Neural cell (in vitro differentiated cells): Measurements from ENCODE around the gene GANC. TPM values are rescaled to one million over a fixed set of nuclear protein-coding genes. Genes with fewer than 3 reads are reported as not detected.

Source experiments
- H2AFZ ChIP-seq: fragments of 200-600, 300-800 bp; sonication (generic), shearing (Covaris generic); 2 replicates; pipeline ENCODE4 v1.6.0; 2014; ENCODE audit warnings: low read depth, mild to moderate bottlenecking, antibody characterized with exemption, low read length, moderate library complexity
- H3F3A ChIP-seq: fragments of 200-600 bp; shearing (Covaris generic); 2 replicates; pipeline ENCODE4 v1.6.1; 2016; ENCODE audit warnings: mild to moderate bottlenecking, moderate library complexity, mixed read lengths, antibody characterized with exemption, low read length; ENCODE audit not compliant: insufficient read depth, poor library complexity, severe bottlenecking
- H3K27ac ChIP-seq: fragments of 200-600, 300-800 bp; sonication (generic), shearing (Covaris generic); 2 replicates; pipeline ENCODE4 v1.5.1; 2014; ENCODE audit warnings: mild to moderate bottlenecking, low read length, moderate library complexity
- H3K27me3 ChIP-seq: fragments of 300-800, 200-600 bp; sonication (generic), shearing (Covaris generic); 2 replicates; pipeline ENCODE4 v1.6.0; 2014; ENCODE audit warnings: mild to moderate bottlenecking, low read depth, low read length, moderate library complexity; ENCODE audit not compliant: insufficient read depth
- H3K36me3 ChIP-seq: fragments of 300-800, 200-600 bp; sonication (generic), shearing (Covaris generic); 2 replicates; pipeline ENCODE4 v1.5.1; 2014; ENCODE audit warnings: mild to moderate bottlenecking, antibody characterized with exemption, low read length, moderate library complexity; ENCODE audit not compliant: insufficient read depth
- H3K4me2 ChIP-seq: fragments of 300-800, 200-600 bp; sonication (generic), shearing (Covaris generic); 2 replicates; pipeline ENCODE4 v1.6.0; 2014; ENCODE audit warnings: mild to moderate bottlenecking, low read length
- H3K4me3 ChIP-seq: fragments of 300-800, 200-600 bp; sonication (generic), shearing (Covaris generic); 2 replicates; pipeline ENCODE4 v1.5.1; 2014; ENCODE audit warnings: mild to moderate bottlenecking, low read length, moderate library complexity
- H3K79me2 ChIP-seq: fragments of 200-600 bp; shearing (Covaris generic); replicated peaks from 2 replicates; pipeline ENCODE4 v1.6.0; 2014; ENCODE audit warnings: mild to moderate bottlenecking, low read length, moderate library complexity; ENCODE audit not compliant: insufficient read depth
- H3K9ac ChIP-seq: fragments of 300-800, 200-600 bp; sonication (generic), shearing (Covaris generic); 2 replicates; pipeline ENCODE4 v1.6.1; 2016; ENCODE audit warnings: mild to moderate bottlenecking, low read length, mixed read lengths
- H3K9me2 ChIP-seq: fragments of 200-600 bp; shearing (Covaris generic); 2 replicates; pipeline ENCODE4 v1.6.1; 2016; ENCODE audit warnings: mild to moderate bottlenecking, low read length, mixed read lengths; ENCODE audit not compliant: insufficient read depth
- H3K9me3 ChIP-seq: fragments of 200-600, 300-800 bp; sonication (generic), shearing (Covaris generic); 2 replicates; pipeline ENCODE4 v1.6.1; 2016; ENCODE audit warnings: mild to moderate bottlenecking, mixed run types, low read length, moderate library complexity, mixed read lengths
- H4K20me1 ChIP-seq: fragments of 200-600 bp; shearing (Covaris generic); 2 replicates; pipeline ENCODE4 v1.6.1; 2016; ENCODE audit warnings: mild to moderate bottlenecking, mixed run types; ENCODE audit not compliant: insufficient read depth
- EP300 ChIP-seq: fragments of 450-650 bp; conservative IDR thresholded peaks from 2 replicates; pipeline ENCODE4 v1.6.1; 2014; ENCODE audit warnings: antibody characterized with exemption, mild to moderate bottlenecking, moderate library complexity; ENCODE audit not compliant: poor library complexity, severe bottlenecking
- EZH2 ChIP-seq: fragments of 200-600, 300-800 bp; shearing (Covaris generic), sonication (generic); IDR thresholded peaks from 2 replicates; pipeline ENCODE4 v1.6.1; 2014; ENCODE audit warnings: antibody characterized with exemption, low read length, borderline replicate concordance, mild to moderate bottlenecking; ENCODE audit not compliant: insufficient read depth, poor library complexity, severe bottlenecking
- MXI1 ChIP-seq: fragments of 450-650 bp; conservative IDR thresholded peaks from 2 replicates; pipeline ENCODE4 v1.6.1; 2014; ENCODE audit warnings: antibody characterized with exemption, mild to moderate bottlenecking; ENCODE audit not compliant: poor library complexity, severe bottlenecking
- POLR2AphosphoS5 ChIP-seq: IDR thresholded peaks from 2 replicates; pipeline ENCODE4 v1.6.1; 2012
- RAD21 ChIP-seq: fragments of 450-650 bp; conservative IDR thresholded peaks from 2 replicates; pipeline ENCODE4 v1.6.1; 2014; ENCODE audit warnings: antibody characterized with exemption, mild to moderate bottlenecking, moderate library complexity
- SMC3 ChIP-seq: fragments of 450-650 bp; conservative IDR thresholded peaks from 2 replicates; pipeline ENCODE4 v1.6.1; 2014; ENCODE audit warnings: antibody characterized with exemption, mild to moderate bottlenecking, moderate library complexity; ENCODE audit not compliant: poor library complexity
- TAF1 ChIP-seq: IDR thresholded peaks from 2 replicates; pipeline ENCODE4 v1.6.1; 2012; ENCODE audit warnings: low read depth
- polyA plus RNA-seq: library from polyadenylated mRNA; depleted of rRNA; stranded (reverse); fragments of >200 nt; gene quantifications from 2 replicates; pipeline ENCODE4 v1.2.3, GENCODE V29; 2014
- TF ChIP-seq, protein P1 (sequence below): IDR thresholded peaks from 2 replicates; pipeline ENCODE4 v1.6.1; 2012; ENCODE audit warnings: borderline replicate concordance
- TF ChIP-seq, protein P2 (sequence below): fragments of 450-650 bp; IDR thresholded peaks from 2 replicates; pipeline ENCODE4 v1.5.1; 2014; ENCODE audit warnings: antibody characterized with exemption, mild to moderate bottlenecking, moderate library complexity; ENCODE audit not compliant: poor library complexity, severe bottlenecking

Gene GANC
- polyA plus RNA-seq, 1 donor from 2014 or later, result 6.0 TPM

DNA sequence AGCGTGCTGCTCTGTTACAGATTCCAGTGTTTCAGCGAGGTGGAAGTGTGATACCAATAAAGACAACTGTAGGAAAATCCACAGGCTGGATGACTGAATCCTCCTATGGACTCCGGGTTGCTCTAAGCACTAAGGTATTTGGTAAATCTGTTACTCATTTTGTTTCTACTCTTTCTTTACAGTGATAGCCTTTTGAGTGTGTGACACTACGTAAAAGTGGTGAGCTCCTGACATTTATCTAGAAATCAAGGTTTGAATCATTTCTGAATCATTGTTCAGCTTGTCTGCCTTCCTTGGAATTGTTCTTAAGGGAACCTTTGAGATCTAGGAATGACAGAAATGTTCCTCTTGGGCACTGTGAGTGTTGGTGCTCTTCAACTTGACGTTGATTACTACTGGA lies 75.1 kb downstream of the GANC start:
- H3K36me3 ChIP-seq, result no peaks in the 10 kb centered on the region
- H4K20me1 ChIP-seq, result no peaks in the 10 kb centered on the region
- H3K79me2 ChIP-seq, result no peaks in the 10 kb centered on the region
- H3K27ac ChIP-seq, result no peak overlapping the region
- no peak overlapping the region for H2AFZ ChIP-seq
- H3F3A ChIP-seq, result no peaks in the 10 kb centered on the region
- H3K4me3 ChIP-seq, result no peak overlapping the region
- no peaks in the 10 kb centered on the region for H3K27me3 ChIP-seq
- H3K9me3 ChIP-seq, result no peaks in the 10 kb centered on the region
- H3K9me2 ChIP-seq, result no peaks in the 10 kb centered on the region
- H3K9ac ChIP-seq, result no peak overlapping the region
- no peak overlapping the region for H3K4me2 ChIP-seq
- TF ChIP-seq SMC3 (no peak), EZH2 (no peak), TAF1 (no peak)

DNA sequence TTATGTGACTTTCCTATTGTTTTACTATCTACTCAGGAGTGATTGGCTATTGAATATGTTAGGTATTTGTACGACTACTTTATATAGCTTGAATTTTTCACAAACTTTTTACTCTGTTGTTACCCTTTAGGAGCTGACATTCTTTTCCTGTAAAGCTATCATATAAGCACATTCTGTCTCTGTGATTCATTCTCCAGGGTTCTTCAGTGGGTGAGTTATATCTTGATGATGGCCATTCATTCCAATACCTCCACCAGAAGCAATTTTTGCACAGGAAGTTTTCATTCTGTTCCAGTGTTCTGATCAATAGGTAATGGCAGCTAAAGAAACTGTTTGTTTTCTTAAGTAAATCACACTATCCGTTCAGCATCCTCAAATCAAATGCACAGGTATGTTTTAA lies 76.2 kb downstream of the GANC start:
- H3K9me2 ChIP-seq, result no peaks in the 10 kb centered on the region
- H3K36me3 ChIP-seq, result no peaks in the 10 kb centered on the region

More for the DNA sequence above, 76.2 kb downstream of the GANC start:
- Histone ChIP-seq H3K9me3 (no peaks in the 10 kb centered on the region), H3K4me2 (no peak overlapping the region), H2AFZ (no peak overlapping the region), H3K9ac (no peak overlapping the region), H3K27me3 (no peaks in the 10 kb centered on the region), H4K20me1 (no peaks in the 10 kb centered on the region), H3K27ac (no peak overlapping the region), H3F3A (no peaks in the 10 kb centered on the region), H3K4me3 (no peak overlapping the region), H3K79me2 (no peaks in the 10 kb centered on the region)
- TF ChIP-seq RAD21, result no peak
- no peak for TF ChIP-seq EZH2
- TF ChIP-seq, protein P1, sequence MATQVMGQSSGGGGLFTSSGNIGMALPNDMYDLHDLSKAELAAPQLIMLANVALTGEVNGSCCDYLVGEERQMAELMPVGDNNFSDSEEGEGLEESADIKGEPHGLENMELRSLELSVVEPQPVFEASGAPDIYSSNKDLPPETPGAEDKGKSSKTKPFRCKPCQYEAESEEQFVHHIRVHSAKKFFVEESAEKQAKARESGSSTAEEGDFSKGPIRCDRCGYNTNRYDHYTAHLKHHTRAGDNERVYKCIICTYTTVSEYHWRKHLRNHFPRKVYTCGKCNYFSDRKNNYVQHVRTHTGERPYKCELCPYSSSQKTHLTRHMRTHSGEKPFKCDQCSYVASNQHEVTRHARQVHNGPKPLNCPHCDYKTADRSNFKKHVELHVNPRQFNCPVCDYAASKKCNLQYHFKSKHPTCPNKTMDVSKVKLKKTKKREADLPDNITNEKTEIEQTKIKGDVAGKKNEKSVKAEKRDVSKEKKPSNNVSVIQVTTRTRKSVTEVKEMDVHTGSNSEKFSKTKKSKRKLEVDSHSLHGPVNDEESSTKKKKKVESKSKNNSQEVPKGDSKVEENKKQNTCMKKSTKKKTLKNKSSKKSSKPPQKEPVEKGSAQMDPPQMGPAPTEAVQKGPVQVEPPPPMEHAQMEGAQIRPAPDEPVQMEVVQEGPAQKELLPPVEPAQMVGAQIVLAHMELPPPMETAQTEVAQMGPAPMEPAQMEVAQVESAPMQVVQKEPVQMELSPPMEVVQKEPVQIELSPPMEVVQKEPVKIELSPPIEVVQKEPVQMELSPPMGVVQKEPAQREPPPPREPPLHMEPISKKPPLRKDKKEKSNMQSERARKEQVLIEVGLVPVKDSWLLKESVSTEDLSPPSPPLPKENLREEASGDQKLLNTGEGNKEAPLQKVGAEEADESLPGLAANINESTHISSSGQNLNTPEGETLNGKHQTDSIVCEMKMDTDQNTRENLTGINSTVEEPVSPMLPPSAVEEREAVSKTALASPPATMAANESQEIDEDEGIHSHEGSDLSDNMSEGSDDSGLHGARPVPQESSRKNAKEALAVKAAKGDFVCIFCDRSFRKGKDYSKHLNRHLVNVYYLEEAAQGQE, result no peak
- TF ChIP-seq TAF1, result no peak
- no peak for TF ChIP-seq POLR2AphosphoS5
- TF ChIP-seq MXI1, result no peak
- no peak for TF ChIP-seq EP300
- no peak for TF ChIP-seq SMC3
- TF ChIP-seq, protein P2, sequence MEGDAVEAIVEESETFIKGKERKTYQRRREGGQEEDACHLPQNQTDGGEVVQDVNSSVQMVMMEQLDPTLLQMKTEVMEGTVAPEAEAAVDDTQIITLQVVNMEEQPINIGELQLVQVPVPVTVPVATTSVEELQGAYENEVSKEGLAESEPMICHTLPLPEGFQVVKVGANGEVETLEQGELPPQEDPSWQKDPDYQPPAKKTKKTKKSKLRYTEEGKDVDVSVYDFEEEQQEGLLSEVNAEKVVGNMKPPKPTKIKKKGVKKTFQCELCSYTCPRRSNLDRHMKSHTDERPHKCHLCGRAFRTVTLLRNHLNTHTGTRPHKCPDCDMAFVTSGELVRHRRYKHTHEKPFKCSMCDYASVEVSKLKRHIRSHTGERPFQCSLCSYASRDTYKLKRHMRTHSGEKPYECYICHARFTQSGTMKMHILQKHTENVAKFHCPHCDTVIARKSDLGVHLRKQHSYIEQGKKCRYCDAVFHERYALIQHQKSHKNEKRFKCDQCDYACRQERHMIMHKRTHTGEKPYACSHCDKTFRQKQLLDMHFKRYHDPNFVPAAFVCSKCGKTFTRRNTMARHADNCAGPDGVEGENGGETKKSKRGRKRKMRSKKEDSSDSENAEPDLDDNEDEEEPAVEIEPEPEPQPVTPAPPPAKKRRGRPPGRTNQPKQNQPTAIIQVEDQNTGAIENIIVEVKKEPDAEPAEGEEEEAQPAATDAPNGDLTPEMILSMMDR, result no peak
